HepG2 (cell line): ENCODE results near the gene CEP104. TPM values are rescaled to one million over a fixed set of nuclear protein-coding genes. Genes with fewer than 3 reads are reported as not detected.

Experiments used
- FOXO4 ChIP-seq: sonication (generic); formaldehyde crosslinking; conservative IDR thresholded peaks from 2 replicates; pipeline ENCODE4 v1.8.1; 2023; ENCODE audit warnings: missing genetic modification reagents
- KLF16 ChIP-seq, 2 experiments: sonication (generic) in 1 of 2; formaldehyde crosslinking in 1 of 2; IDR thresholded peaks; 2 replicates each; pipeline versions ENCODE4 v1.6.1 to v1.8.0; 2016 to 2023; ENCODE audit warnings: missing genetic modification reagents in 2 of 2, missing compliant biosample characterization in 1 of 2
- KMT2B ChIP-seq: IDR thresholded peaks from 2 replicates; pipeline ENCODE4 v1.6.1; 2016; ENCODE audit warnings: missing genetic modification reagents, missing compliant biosample characterization
- MTF2 ChIP-seq: sonication (generic); formaldehyde crosslinking; IDR thresholded peaks from 2 replicates; pipeline ENCODE4 v1.5.0; 2020; ENCODE audit warnings: missing genetic modification reagents, borderline replicate concordance
- PCBP1 ChIP-seq: fragments of 200-400 bp; formaldehyde crosslinking; IDR thresholded peaks from 2 replicates; pipeline ENCODE4 v1.6.1; 2017; ENCODE audit warnings: mild to moderate bottlenecking, low read depth, low read length, borderline replicate concordance
- PRDM15 ChIP-seq: sonication (generic); formaldehyde crosslinking; IDR thresholded peaks from 2 replicates; pipeline ENCODE4 v1.4.0; 2020; ENCODE audit warnings: missing genetic modification reagents
- RBFOX2 ChIP-seq: fragments of 200-400 bp; formaldehyde crosslinking; IDR thresholded peaks from 2 replicates; pipeline ENCODE4 v1.6.1; 2017; ENCODE audit warnings: low read depth, mild to moderate bottlenecking, low read length
- RXRB ChIP-seq: IDR thresholded peaks from 2 replicates; pipeline ENCODE4 v1.6.1; 2016; ENCODE audit warnings: borderline replicate concordance, missing genetic modification reagents, missing compliant biosample characterization
- SRF ChIP-seq: IDR thresholded peaks from 2 replicates; pipeline ENCODE4 v1.6.1; 2011; ENCODE audit warnings: mild to moderate bottlenecking, low read depth, low read length, moderate library complexity
- SRSF1 ChIP-seq: fragments of 200-400 bp; formaldehyde crosslinking; optimal IDR thresholded peaks from 2 replicates; pipeline ENCODE3; 2017; ENCODE audit warnings: mild to moderate bottlenecking, low read depth, low read length, moderate library complexity
- TARDBP ChIP-seq: sonication (generic); formaldehyde crosslinking; IDR thresholded peaks from 2 replicates; pipeline ENCODE4 v1.8.0; 2022; ENCODE audit warnings: mild to moderate bottlenecking, missing genetic modification reagents
- ZHX1 ChIP-seq: sonication (generic); formaldehyde crosslinking; IDR thresholded peaks from 2 replicates; pipeline ENCODE4 v1.8.1; 2022; ENCODE audit warnings: low read depth, mild to moderate bottlenecking, missing genetic modification reagents
- ZNF263 ChIP-seq: sonication (generic); formaldehyde crosslinking; IDR thresholded peaks from 2 replicates; pipeline ENCODE4 v1.4.0; 2020; ENCODE audit warnings: missing genetic modification reagents
- ZNF362 ChIP-seq: sonication (generic); formaldehyde crosslinking; IDR thresholded peaks from 2 replicates; pipeline ENCODE4 v1.4.0; 2020; ENCODE audit warnings: missing genetic modification reagents, mild to moderate bottlenecking, borderline replicate concordance
- ZNF589 ChIP-seq: sonication (generic); formaldehyde crosslinking; conservative IDR thresholded peaks from 2 replicates; pipeline ENCODE4 v1.8.0; 2022; ENCODE audit warnings: mild to moderate bottlenecking, moderate library complexity, missing genetic modification reagents
- ZSCAN5A ChIP-seq: sonication (generic); formaldehyde crosslinking; IDR thresholded peaks from 2 replicates; pipeline ENCODE4 v1.8.0; 2022; ENCODE audit warnings: mild to moderate bottlenecking, missing genetic modification reagents, borderline replicate concordance
- polyA plus RNA-seq, 8 experiments: library from polyadenylated mRNA; depleted of rRNA in 3 of 8; stranded (reverse) in 7 of 8; unstranded in 1 of 8; fragments of >200 nt; fragmentation: Illumina TruSeq in 4 of 8; extraction: Trizol in 4 of 8; gene quantifications; 2 replicates each; pipeline versions ENCODE4 v1.2.1 to v1.2.3, GENCODE V29; 2011 to 2016; ENCODE audit warnings: low read depth in 4 of 8, missing spikeins in 1 of 8, mixed read lengths in 1 of 8; ENCODE audit not compliant: insufficient read depth in 1 of 8
- total RNA-seq, 5 experiments: library from RNA; depleted of rRNA; stranded (reverse); fragments of >200 nt; fragmentation: Illumina TruSeq; extraction: Trizol; gene quantifications; 2 replicates each; pipeline ENCODE4 v1.2.3, GENCODE V29; 2016; ENCODE audit warnings: low read depth in 1 of 5

CEP104 gene
- total and polyA plus RNA-seq, 2 of the 13 experiments (the other 11 are each of a cell fraction or from before 2014, with no cell fraction given) = 20.4 to 30.1 TPM

- TF ChIP-seq SRF = no peak
- TF ChIP-seq ZNF362 (CRISPR knock-in tag) = no peak
- no peak for TF ChIP-seq MTF2 (CRISPR knock-in tag)
- TF ChIP-seq SRSF1 = peak; percentile 66
- no peak for TF ChIP-seq ZNF263
- no peak for TF ChIP-seq RXRB (CRISPR knock-in tag)
- TF ChIP-seq ZSCAN5A (CRISPR knock-in tag) = 0 out of 2 replicates have a peak, but pooled peaks have one; percentile 37
- no peak for TF ChIP-seq ZNF589 (CRISPR knock-in tag)
- TF ChIP-seq TARDBP (CRISPR knock-in tag) = peak; percentile 54; the same call in 1 of the 2 replicates
- peak; percentile 13; the same call in 1 of the 2 replicates for TF ChIP-seq KMT2B (CRISPR knock-in tag)
- TF ChIP-seq FOXO4 (CRISPR knock-in tag) = 0 out of 2 replicates have a peak, but pooled peaks have one; percentile 71
- peak; percentile 74; the same call in 1 of the 2 replicates for TF ChIP-seq RBFOX2
- no peak for TF ChIP-seq PRDM15
- TF ChIP-seq KLF16 (CRISPR knock-in tag; IDR thresholded peaks at IDR 0.05) = no peak
- TF ChIP-seq ZHX1 (CRISPR knock-in tag) = peak; percentile 47; the same call in 1 of the 2 replicates
- TF ChIP-seq PCBP1 = peak; percentile 63; the same call in 1 of the 2 replicates
These were observed 82.6 kb downstream of the CEP104 start (continued) for GRCh38 chr1:3774276-3774945.
